ENCODE results near the gene PHF21A.
"Not testable (repeated sequence)": the region's sequence is repeated elsewhere in the genome, so short reads cannot be mapped to it uniquely, and the experiment has no call there.

DNA sequence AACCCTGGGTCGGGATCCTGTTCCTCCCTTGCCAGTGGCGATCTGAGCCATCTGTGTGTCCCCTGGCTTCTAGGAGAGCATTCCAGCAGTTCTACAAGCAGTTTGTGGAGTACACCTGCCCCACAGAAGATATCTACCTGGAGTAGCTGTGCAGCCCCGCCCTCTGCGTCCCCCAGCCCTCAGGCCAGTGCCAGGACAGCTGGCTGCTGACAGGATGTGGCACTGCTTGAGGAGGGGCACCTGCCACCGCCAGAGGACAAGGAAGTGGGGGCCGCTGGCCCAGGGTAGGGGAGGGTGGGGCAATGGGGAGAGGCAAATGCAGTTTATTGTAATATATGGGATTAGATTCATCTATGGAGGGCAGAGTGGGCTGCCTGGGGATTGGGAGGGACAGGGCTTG lies 215.7 kb downstream of the PHF21A start:
- not testable (repeated sequence) for TF ChIP-seq JUND (IDR thresholded peaks at IDR 0.05); TAF1 (conservative IDR thresholded peaks at IDR 0.05); YY1 (IDR thresholded peaks at IDR 0.05); FOXA1 (IDR thresholded peaks at IDR 0.05); GABPA (IDR thresholded peaks at IDR 0.05 in 1 of 2, conservative IDR thresholded peaks at IDR 0.05 in 1 of 2); NR2F2 (IDR thresholded peaks at IDR 0.05); RAD21 (IDR thresholded peaks at IDR 0.05); EGR1 (IDR thresholded peaks at IDR 0.05; ENCODE audit: low read depth in 2 of 2); HNF4G (IDR thresholded peaks at IDR 0.05)
- TF ChIP-seq, protein P1, sequence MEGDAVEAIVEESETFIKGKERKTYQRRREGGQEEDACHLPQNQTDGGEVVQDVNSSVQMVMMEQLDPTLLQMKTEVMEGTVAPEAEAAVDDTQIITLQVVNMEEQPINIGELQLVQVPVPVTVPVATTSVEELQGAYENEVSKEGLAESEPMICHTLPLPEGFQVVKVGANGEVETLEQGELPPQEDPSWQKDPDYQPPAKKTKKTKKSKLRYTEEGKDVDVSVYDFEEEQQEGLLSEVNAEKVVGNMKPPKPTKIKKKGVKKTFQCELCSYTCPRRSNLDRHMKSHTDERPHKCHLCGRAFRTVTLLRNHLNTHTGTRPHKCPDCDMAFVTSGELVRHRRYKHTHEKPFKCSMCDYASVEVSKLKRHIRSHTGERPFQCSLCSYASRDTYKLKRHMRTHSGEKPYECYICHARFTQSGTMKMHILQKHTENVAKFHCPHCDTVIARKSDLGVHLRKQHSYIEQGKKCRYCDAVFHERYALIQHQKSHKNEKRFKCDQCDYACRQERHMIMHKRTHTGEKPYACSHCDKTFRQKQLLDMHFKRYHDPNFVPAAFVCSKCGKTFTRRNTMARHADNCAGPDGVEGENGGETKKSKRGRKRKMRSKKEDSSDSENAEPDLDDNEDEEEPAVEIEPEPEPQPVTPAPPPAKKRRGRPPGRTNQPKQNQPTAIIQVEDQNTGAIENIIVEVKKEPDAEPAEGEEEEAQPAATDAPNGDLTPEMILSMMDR (IDR thresholded peaks at IDR 0.05; ENCODE audit: low read depth, low read length, missing input control) = not testable (repeated sequence)
- TF ChIP-seq, protein P2, sequence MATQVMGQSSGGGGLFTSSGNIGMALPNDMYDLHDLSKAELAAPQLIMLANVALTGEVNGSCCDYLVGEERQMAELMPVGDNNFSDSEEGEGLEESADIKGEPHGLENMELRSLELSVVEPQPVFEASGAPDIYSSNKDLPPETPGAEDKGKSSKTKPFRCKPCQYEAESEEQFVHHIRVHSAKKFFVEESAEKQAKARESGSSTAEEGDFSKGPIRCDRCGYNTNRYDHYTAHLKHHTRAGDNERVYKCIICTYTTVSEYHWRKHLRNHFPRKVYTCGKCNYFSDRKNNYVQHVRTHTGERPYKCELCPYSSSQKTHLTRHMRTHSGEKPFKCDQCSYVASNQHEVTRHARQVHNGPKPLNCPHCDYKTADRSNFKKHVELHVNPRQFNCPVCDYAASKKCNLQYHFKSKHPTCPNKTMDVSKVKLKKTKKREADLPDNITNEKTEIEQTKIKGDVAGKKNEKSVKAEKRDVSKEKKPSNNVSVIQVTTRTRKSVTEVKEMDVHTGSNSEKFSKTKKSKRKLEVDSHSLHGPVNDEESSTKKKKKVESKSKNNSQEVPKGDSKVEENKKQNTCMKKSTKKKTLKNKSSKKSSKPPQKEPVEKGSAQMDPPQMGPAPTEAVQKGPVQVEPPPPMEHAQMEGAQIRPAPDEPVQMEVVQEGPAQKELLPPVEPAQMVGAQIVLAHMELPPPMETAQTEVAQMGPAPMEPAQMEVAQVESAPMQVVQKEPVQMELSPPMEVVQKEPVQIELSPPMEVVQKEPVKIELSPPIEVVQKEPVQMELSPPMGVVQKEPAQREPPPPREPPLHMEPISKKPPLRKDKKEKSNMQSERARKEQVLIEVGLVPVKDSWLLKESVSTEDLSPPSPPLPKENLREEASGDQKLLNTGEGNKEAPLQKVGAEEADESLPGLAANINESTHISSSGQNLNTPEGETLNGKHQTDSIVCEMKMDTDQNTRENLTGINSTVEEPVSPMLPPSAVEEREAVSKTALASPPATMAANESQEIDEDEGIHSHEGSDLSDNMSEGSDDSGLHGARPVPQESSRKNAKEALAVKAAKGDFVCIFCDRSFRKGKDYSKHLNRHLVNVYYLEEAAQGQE (IDR thresholded peaks at IDR 0.05) = not testable (repeated sequence)
